ENCODE data around the gene MOGAT1.

Gene MOGAT1

DNA sequence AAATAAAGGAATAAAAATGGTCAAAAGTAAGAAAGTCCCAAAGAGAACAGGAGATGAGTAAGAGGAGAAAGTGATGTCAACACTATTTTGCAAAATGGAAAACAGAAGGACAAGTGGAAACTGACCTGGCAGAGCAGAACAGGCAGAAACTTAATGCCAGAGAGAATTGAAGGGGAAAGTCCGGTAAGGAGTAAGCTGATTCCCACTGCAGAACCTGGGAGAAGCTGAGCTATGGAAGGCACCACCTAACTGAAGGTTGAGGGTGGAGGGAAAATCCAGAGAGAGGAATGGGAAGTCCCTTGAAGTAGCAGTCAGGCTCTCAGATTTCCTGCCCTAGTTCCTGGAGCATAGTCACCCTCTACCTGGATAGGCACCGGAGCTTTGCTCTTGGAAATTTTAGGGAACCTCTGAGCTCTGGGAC, 59.8 kb downstream of the MOGAT1 start:
- ChIA-PET POLR2A (no interaction called here), CTCF (interaction anchor here (0.7 to 2.0 kb wide), 4 partner anchors 9 to 24 kb away, joined by 3 to 6 read pairs (median 4); no protein-coding TSS in a partner anchor)
- Histone ChIP-seq H3K36me3 (ENCODE audit: control insufficient read depth in 4 of 4, insufficient read depth in 4 of 4, low read length in 3 of 4) (no peaks in the 10 kb centered on the region), H3K27ac (ENCODE audit: insufficient read depth in 1 of 2, low read depth in 1 of 2, low read length in 2 of 2, poor library complexity in 1 of 2, severe bottlenecking in 2 of 2) (no peak overlapping the region), H3K4me1 (ENCODE audit: control extremely low read depth in 1 of 4, control insufficient read depth in 4 of 4, insufficient read depth in 4 of 4, low read length in 3 of 4) (peaks cover 0 to 6% (median 0%) of the 10 kb centered on the region in 4 experiments), H3K4me3 (ENCODE audit: control insufficient read depth in 1 of 7, extremely low read depth in 1 of 7, insufficient read depth in 4 of 7, low read depth in 2 of 7, low read length in 6 of 7) (no peak overlapping the region), H3K27me3 (replicated peaks in 2 of 5; ENCODE audit: control insufficient read depth in 4 of 5, insufficient read depth in 5 of 5, low read length in 4 of 5) (peaks cover 0 to 17% (median 2%) of the 10 kb centered on the region in 5 experiments), H3K9me3 (ENCODE audit: control extremely low read depth in 1 of 5, control insufficient read depth in 4 of 5, insufficient read depth in 2 of 5, low read depth in 1 of 5, low read length in 4 of 5) (no peaks in the 10 kb centered on the region)
- DNase-seq, result no peak
- WGBS (ENCODE audit: insufficient coverage), result 93% methylated on average over 2 of the region's 2 CpGs

DNA sequence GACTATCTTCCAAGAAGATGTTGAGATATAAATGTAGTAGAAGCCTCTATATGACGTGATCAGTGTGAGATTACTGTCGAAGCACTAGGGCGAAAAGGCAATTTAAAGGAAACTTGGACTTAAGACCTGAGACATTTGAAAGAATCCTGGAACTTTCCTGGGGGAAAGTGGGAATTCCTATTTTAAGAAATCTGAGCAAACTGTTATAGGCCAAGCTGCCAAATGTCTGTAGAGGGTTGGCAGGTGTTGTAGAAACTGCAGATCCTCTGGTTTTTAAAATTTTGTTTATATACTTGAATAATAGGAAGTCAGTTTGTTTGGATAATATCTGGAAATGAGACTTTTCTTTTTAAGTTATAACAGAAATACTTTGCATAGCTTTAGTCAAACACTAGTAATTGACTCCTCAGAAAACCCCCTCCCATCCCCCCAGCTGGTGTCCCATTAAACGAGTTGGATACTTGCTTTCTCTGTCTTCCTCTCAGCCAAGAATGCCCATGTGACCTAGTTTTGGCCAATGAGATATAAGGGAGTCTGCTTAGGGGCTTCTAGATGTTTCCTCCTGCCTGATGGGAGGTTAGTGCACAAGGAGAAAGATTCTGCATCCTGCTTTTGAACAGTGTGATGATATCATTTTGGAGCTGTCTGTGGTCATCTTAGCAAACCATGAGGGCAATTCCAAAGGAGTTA, 61.2 kb downstream of the MOGAT1 start:
- DNase-seq, result no peak
- 94% methylated on average over 3 of the region's 4 CpGs for WGBS (ENCODE audit: insufficient coverage)
- peaks cover 0 to 6% (median 0%) of the 10 kb centered on the region in 4 experiments for H3K4me1 ChIP-seq (ENCODE audit: control extremely low read depth in 1 of 4, control insufficient read depth in 4 of 4, insufficient read depth in 4 of 4, low read length in 3 of 4)

DNA sequence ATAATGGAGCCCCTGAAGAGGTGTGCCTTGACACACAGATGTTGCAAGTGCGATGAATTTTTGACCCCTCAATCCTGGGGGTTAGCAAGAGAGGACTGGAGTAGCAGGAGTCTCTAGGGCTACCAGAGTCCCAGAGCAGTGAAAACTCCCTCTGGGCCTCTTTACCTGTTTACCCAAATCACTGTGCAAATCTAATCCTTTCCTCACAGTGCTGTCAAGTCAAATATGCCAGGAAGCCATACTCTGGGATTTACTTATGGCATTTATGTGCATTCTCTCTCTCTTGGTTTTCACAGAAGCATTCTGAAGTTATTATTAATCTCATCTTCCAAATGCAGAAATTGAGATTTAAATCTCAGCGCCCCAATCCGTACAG, 62.0 kb downstream of the MOGAT1 start:
- H3K27ac ChIP-seq (ENCODE audit: insufficient read depth in 1 of 2, low read depth in 1 of 2, low read length in 2 of 2, poor library complexity in 1 of 2, severe bottlenecking in 2 of 2), result no peak overlapping the region
- H3K36me3 ChIP-seq (ENCODE audit: control insufficient read depth in 4 of 4, insufficient read depth in 4 of 4, low read length in 3 of 4), result no peaks in the 10 kb centered on the region
- no peak overlapping the region for H3K4me3 ChIP-seq (ENCODE audit: control insufficient read depth in 1 of 7, extremely low read depth in 1 of 7, insufficient read depth in 4 of 7, low read depth in 2 of 7, low read length in 6 of 7)
- H3K4me1 ChIP-seq (ENCODE audit: control extremely low read depth in 1 of 4, control insufficient read depth in 4 of 4, insufficient read depth in 4 of 4, low read length in 3 of 4), result peaks cover 0 to 6% (median 0%) of the 10 kb centered on the region in 4 experiments
- no peak for DNase-seq
- ChIA-PET CTCF (no interaction called here), POLR2A (no interaction called here)
- WGBS (ENCODE audit: insufficient coverage), result 97% methylated on average over 3 of the region's 3 CpGs
- H3K9me3 ChIP-seq (ENCODE audit: control extremely low read depth in 1 of 5, control insufficient read depth in 4 of 5, insufficient read depth in 2 of 5, low read depth in 1 of 5, low read length in 4 of 5), result peaks cover 0 to 3% (median 0%) of the 10 kb centered on the region in 5 experiments
- H3K27me3 ChIP-seq (replicated peaks in 2 of 5; ENCODE audit: control insufficient read depth in 4 of 5, insufficient read depth in 5 of 5, low read length in 4 of 5), result peaks cover 0 to 23% (median 3%) of the 10 kb centered on the region in 5 experiments

More for the DNA sequence above, 61.2 kb downstream of the MOGAT1 start:
- CTCF ChIA-PET, result no interaction called here
- POLR2A ChIA-PET, result no interaction called here
- H3K9me3 ChIP-seq (ENCODE audit: control extremely low read depth in 1 of 5, control insufficient read depth in 4 of 5, insufficient read depth in 2 of 5, low read depth in 1 of 5, low read length in 4 of 5), result no peaks in the 10 kb centered on the region
- H3K27me3 ChIP-seq (replicated peaks in 2 of 5; ENCODE audit: control insufficient read depth in 4 of 5, insufficient read depth in 5 of 5, low read length in 4 of 5), result peaks cover 0 to 23% (median 3%) of the 10 kb centered on the region in 5 experiments
- no peak overlapping the region for H3K27ac ChIP-seq (ENCODE audit: insufficient read depth in 1 of 2, low read depth in 1 of 2, low read length in 2 of 2, poor library complexity in 1 of 2, severe bottlenecking in 2 of 2)
- H3K4me3 ChIP-seq (ENCODE audit: control insufficient read depth in 1 of 7, extremely low read depth in 1 of 7, insufficient read depth in 4 of 7, low read depth in 2 of 7, low read length in 6 of 7), result no peak overlapping the region
- no peaks in the 10 kb centered on the region for H3K36me3 ChIP-seq (ENCODE audit: control insufficient read depth in 4 of 4, insufficient read depth in 4 of 4, low read length in 3 of 4)

DNA sequence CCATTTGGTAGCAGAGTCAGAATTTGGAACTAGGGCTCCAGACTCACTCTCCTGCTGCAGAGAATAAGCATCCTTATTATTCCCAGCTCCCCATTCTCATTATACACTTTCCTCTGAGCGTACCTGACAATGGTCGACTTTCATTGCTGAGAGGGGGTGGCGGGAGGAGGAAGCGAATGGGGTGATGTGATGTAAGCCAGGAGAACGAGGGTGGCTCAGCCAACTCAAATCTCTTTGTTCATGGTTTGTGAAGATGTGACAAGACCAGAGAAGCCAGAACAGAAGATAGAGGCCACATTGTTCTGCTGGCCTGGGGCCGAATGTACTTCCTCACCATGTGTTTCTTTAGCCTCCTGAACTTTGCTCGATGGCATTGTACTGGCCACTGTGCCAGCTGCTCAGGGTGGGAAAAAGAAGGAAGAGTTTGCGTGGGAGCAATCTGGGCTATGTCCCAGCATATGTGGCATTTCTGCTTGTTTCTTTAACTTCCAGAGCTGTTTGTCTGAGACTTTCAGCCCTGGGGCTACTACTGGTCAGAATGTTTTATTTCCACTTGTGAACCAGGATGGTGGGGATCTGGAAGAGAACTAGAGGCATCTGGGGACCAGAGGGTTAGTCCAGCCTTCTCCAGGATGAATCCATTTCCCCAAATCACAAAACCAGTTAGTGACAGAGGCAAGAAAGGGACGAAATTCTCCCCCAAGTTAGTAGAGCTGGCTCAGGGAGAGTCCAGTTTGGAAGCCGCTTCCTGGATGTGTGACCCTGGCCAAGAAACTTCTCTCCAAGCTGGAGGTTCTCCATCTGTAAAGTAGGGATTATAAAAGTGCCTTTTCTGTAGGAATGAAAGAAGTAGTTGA, 62.6 kb downstream of the MOGAT1 start:
- no peak overlapping the region for H3K27ac ChIP-seq (ENCODE audit: insufficient read depth in 1 of 2, low read depth in 1 of 2, low read length in 2 of 2, poor library complexity in 1 of 2, severe bottlenecking in 2 of 2)
- H3K4me1 ChIP-seq (ENCODE audit: control extremely low read depth in 1 of 4, control insufficient read depth in 4 of 4, insufficient read depth in 4 of 4, low read length in 3 of 4), result peaks cover 0 to 6% (median 0%) of the 10 kb centered on the region in 4 experiments

DNA sequence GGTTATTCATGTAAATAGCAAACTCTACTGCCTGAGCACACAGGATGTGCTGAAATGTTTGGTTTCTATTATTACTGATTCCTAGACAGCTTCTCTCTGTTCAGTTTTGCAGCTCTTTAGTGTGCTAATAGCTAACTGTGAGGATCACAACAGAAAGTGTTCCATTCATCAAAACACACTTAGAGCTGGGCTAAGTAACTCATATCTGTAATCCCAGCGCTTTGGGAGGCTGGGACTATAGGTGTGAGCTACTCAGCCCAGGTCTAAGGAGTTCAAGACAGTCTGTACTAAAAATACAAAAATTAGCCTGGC, 63.2 kb downstream of the MOGAT1 start:
- 100% methylated on average over 1 of the region's 1 CpG for WGBS (ENCODE audit: insufficient coverage)
- CTCF ChIA-PET, result no interaction called here
- Histone ChIP-seq H3K27ac (ENCODE audit: insufficient read depth in 1 of 2, low read depth in 1 of 2, low read length in 2 of 2, poor library complexity in 1 of 2, severe bottlenecking in 2 of 2) (no peak overlapping the region), H3K4me1 (ENCODE audit: control extremely low read depth in 1 of 4, control insufficient read depth in 4 of 4, insufficient read depth in 4 of 4, low read length in 3 of 4) (peaks cover 0 to 6% (median 0%) of the 10 kb centered on the region in 4 experiments), H3K9me3 (ENCODE audit: control extremely low read depth in 1 of 5, control insufficient read depth in 4 of 5, insufficient read depth in 2 of 5, low read depth in 1 of 5, low read length in 4 of 5) (peaks cover 0 to 3% (median 0%) of the 10 kb centered on the region in 5 experiments), H3K4me3 (ENCODE audit: control insufficient read depth in 1 of 7, extremely low read depth in 1 of 7, insufficient read depth in 4 of 7, low read depth in 2 of 7, low read length in 6 of 7) (no peak overlapping the region), H3K36me3 (ENCODE audit: control insufficient read depth in 4 of 4, insufficient read depth in 4 of 4, low read length in 3 of 4) (no peaks in the 10 kb centered on the region), H3K27me3 (replicated peaks in 2 of 5; ENCODE audit: control insufficient read depth in 4 of 5, insufficient read depth in 5 of 5, low read length in 4 of 5) (peaks cover 0 to 23% (median 3%) of the 10 kb centered on the region in 5 experiments)
- POLR2A ChIA-PET, result no interaction called here
- DNase-seq, result no peak

More for the DNA sequence above, 62.6 kb downstream of the MOGAT1 start:
- Histone ChIP-seq H3K4me3 (ENCODE audit: control insufficient read depth in 1 of 7, extremely low read depth in 1 of 7, insufficient read depth in 4 of 7, low read depth in 2 of 7, low read length in 6 of 7) (no peak overlapping the region), H3K36me3 (ENCODE audit: control insufficient read depth in 4 of 4, insufficient read depth in 4 of 4, low read length in 3 of 4) (no peaks in the 10 kb centered on the region), H3K27me3 (replicated peaks in 2 of 5; ENCODE audit: control insufficient read depth in 4 of 5, insufficient read depth in 5 of 5, low read length in 4 of 5) (peaks cover 0 to 23% (median 3%) of the 10 kb centered on the region in 5 experiments), H3K9me3 (ENCODE audit: control extremely low read depth in 1 of 5, control insufficient read depth in 4 of 5, insufficient read depth in 2 of 5, low read depth in 1 of 5, low read length in 4 of 5) (peaks cover 0 to 3% (median 0%) of the 10 kb centered on the region in 5 experiments)
- DNase-seq, result no peak
- ChIA-PET CTCF (no interaction called here), POLR2A (no interaction called here)
- WGBS (ENCODE audit: insufficient coverage), result 89% methylated on average over 7 of the region's 10 CpGs

DNA sequence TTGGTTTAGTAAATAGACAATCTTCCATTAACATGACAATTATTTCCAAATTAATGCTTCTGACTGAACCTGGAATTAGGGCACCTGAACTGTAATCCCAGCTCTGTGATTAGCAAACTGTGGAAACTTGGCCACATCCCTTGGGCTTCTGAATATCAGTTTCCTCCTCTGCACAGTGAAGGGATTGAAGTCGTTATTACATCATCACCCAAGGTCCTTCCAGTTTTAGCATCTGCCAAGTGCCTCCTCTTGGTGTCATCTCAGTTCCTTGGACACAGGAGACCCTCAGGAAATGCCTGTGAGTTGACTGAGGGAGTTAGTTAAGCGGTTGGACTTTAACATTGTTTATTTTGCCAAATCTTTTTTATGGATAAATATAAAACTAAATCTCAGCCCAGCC, 64.8 kb downstream of the MOGAT1 start:
- Histone ChIP-seq H3K27me3 (replicated peaks in 2 of 5; ENCODE audit: control insufficient read depth in 4 of 5, insufficient read depth in 5 of 5, low read length in 4 of 5) (peaks cover 0 to 23% (median 3%) of the 10 kb centered on the region in 5 experiments), H3K4me1 (ENCODE audit: control extremely low read depth in 1 of 4, control insufficient read depth in 4 of 4, insufficient read depth in 4 of 4, low read length in 3 of 4) (peaks cover 0 to 2% (median 0%) of the 10 kb centered on the region in 4 experiments), H3K36me3 (ENCODE audit: control insufficient read depth in 4 of 4, insufficient read depth in 4 of 4, low read length in 3 of 4) (no peaks in the 10 kb centered on the region), H3K9me3 (ENCODE audit: control extremely low read depth in 1 of 5, control insufficient read depth in 4 of 5, insufficient read depth in 2 of 5, low read depth in 1 of 5, low read length in 4 of 5) (peaks cover 0 to 3% (median 0%) of the 10 kb centered on the region in 5 experiments), H3K27ac (ENCODE audit: insufficient read depth in 1 of 2, low read depth in 1 of 2, low read length in 2 of 2, poor library complexity in 1 of 2, severe bottlenecking in 2 of 2) (no peak overlapping the region), H3K4me3 (ENCODE audit: control insufficient read depth in 1 of 7, extremely low read depth in 1 of 7, insufficient read depth in 4 of 7, low read depth in 2 of 7, low read length in 6 of 7) (no peak overlapping the region)
- no peak for DNase-seq
- 100% methylated on average over 1 of the region's 2 CpGs for WGBS (ENCODE audit: insufficient coverage)
- CTCF ChIA-PET, result interaction anchor here (1.2 kb wide), 1 partner anchor 29 kb away, joined by 3 read pairs; no protein-coding TSS in a partner anchor
- POLR2A ChIA-PET, result no interaction called here

DNA sequence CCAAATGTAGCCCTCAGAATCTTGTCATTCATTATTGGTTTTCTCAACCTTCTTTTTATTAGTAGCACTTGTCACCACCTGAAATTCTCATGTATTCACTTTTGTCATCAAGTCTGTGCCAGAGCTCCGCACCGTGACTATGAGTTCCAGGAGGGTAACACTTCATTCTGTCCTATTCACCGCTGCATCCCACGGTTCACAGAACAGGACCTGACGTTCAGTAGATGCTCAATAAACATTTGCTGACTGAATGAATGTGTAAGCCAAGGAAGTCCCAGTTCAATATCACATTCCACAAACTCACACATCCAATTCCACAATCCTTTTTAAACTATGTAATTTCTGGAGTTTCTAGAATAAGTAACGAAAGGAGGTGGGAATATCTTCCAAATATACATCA, 65.5 kb downstream of the MOGAT1 start:
- DNase-seq, result no peak
- Histone ChIP-seq H3K36me3 (ENCODE audit: control insufficient read depth in 4 of 4, insufficient read depth in 4 of 4, low read length in 3 of 4) (no peaks in the 10 kb centered on the region), H3K27me3 (replicated peaks in 2 of 5; ENCODE audit: control insufficient read depth in 4 of 5, insufficient read depth in 5 of 5, low read length in 4 of 5) (peaks cover 0 to 23% (median 3%) of the 10 kb centered on the region in 5 experiments), H3K27ac (ENCODE audit: insufficient read depth in 1 of 2, low read depth in 1 of 2, low read length in 2 of 2, poor library complexity in 1 of 2, severe bottlenecking in 2 of 2) (no peak overlapping the region), H3K4me3 (ENCODE audit: control insufficient read depth in 1 of 7, extremely low read depth in 1 of 7, insufficient read depth in 4 of 7, low read depth in 2 of 7, low read length in 6 of 7) (no peak overlapping the region), H3K9me3 (ENCODE audit: control extremely low read depth in 1 of 5, control insufficient read depth in 4 of 5, insufficient read depth in 2 of 5, low read depth in 1 of 5, low read length in 4 of 5) (peaks cover 0 to 3% (median 0%) of the 10 kb centered on the region in 5 experiments), H3K4me1 (ENCODE audit: control extremely low read depth in 1 of 4, control insufficient read depth in 4 of 4, insufficient read depth in 4 of 4, low read length in 3 of 4) (no peaks in the 10 kb centered on the region)
- WGBS (ENCODE audit: insufficient coverage), result 100% methylated on average over 5 of the region's 6 CpGs
- ChIA-PET POLR2A (no interaction called here), CTCF (no interaction called here)
